ENCODE data around the gene BMPR1A. TPM values are rescaled to one million over a fixed set of nuclear protein-coding genes. Genes with fewer than 3 reads are reported as not detected.

Gene BMPR1A
- total and polyA plus RNA-seq, 10 of the 15 experiments (the other 5 are each of a cell fraction or from before 2014, with no cell fraction given) = 2.3 to 22.7 (median 13.1) TPM

GRCh38 chr10:86959737-86960002 is 203.3 kb downstream of the BMPR1A start:
- no peak overlapping the region for H3K4me3 ChIP-seq
- BruUV-seq (replicated peaks) = no TSS peak
- no peaks in the 10 kb centered on the region for H3K9me3 ChIP-seq (replicated peaks; ENCODE audit: control insufficient read depth, insufficient read depth, low read length)
- peaks cover 21% of the 10 kb centered on the region for H3K4me1 ChIP-seq (ENCODE audit: control insufficient read depth, insufficient read depth, low read length)
- no peaks in the 10 kb centered on the region for H4K20me1 ChIP-seq (ENCODE audit: control insufficient read depth, insufficient read depth)
- SMC1A ChIA-PET (ENCODE audit: uncharacterized antibody, unreplicated experiment) = no interaction called here
- no peak overlapping the region for H3K4me2 ChIP-seq (ENCODE audit: control insufficient read depth, insufficient read depth)
- H3K27me3 ChIP-seq (replicated peaks in 1 of 2; ENCODE audit: control insufficient read depth in 2 of 2, insufficient read depth in 2 of 2, low read length in 1 of 2) = no peaks in the 10 kb centered on the region
- no peak overlapping the region for H2AFZ ChIP-seq (ENCODE audit: control insufficient read depth, low read depth, low read length)
- no peaks in the 10 kb centered on the region for H3K79me2 ChIP-seq (ENCODE audit: control insufficient read depth, insufficient read depth, low read length)
- intact Hi-C loops (cut with micrococcal nuclease; ENCODE audit: unreplicated experiment) = no loop called here
- TF ChIP-seq HDAC6 (IDR thresholded peaks at IDR 0.05; ENCODE audit: unreplicated experiment) (no peak), RELB (IDR thresholded peaks at IDR 0.05; ENCODE audit: low read depth) (no peak), MLLT1 (IDR thresholded peaks at IDR 0.05) (no peak)
- H3K36me3 ChIP-seq (ENCODE audit: control insufficient read depth in 2 of 2, insufficient read depth in 2 of 2, low read length in 1 of 2) = no peaks in the 10 kb centered on the region
- POLR2A ChIA-PET = interaction anchor here (1.4 kb wide), 1 partner anchor 11 kb away, joined by 3 read pairs; no protein-coding TSS in a partner anchor
- no peak overlapping the region for H3K27ac ChIP-seq (ENCODE audit: control insufficient read depth, insufficient read depth)
- CTCF ChIA-PET = interaction anchor here (0.7 to 2.2 kb wide), 7 partner anchors 9 to 270 kb away, joined by 3 to 6 read pairs (median 4); no protein-coding TSS in a partner anchor
- ATAC-seq = no peak
- no peak for DNase-seq (ENCODE audit: low read depth, low spot score)
- no peak overlapping the region for H3K9ac ChIP-seq (ENCODE audit: control insufficient read depth, insufficient read depth, low read length)
- RAD21 ChIA-PET (ENCODE audit: unreplicated experiment) = no interaction called here
- no peak for FAIRE-seq
- in situ Hi-C loops (cut with MboI) = no loop called here
- 0% methylated on average over 2 of the region's 2 CpGs for WGBS (ENCODE audit: insufficient coverage, insufficient replicate concordance, low lambda C conversion rate, missing lambda C conversion rate)

All from GM12878 (cell line).